Vagina (tissue), 2 donors: Measurements from ENCODE around the gene BTBD3.
A peak's percentile ranks its signal among the peaks of the same experiment; 100 is the strongest.

Experiments
- POLR2A ChIP-seq, 2 donors: fragments of 450-650 bp; IDR thresholded peaks; one replicate each; pipeline ENCODE4 v1.6.1; 2017; ENCODE audit warnings: antibody characterized with exemption in 2 of 2, mild to moderate bottlenecking in 2 of 2, moderate library complexity in 2 of 2
- POLR2AphosphoS5 ChIP-seq, 2 donors: sonication (generic); formaldehyde crosslinking; IDR thresholded peaks; one replicate each; pipeline ENCODE4 v1.9.0; 2017; ENCODE audit warnings: antibody characterized with exemption in 2 of 2, mild to moderate bottlenecking in 2 of 2, low read depth in 1 of 2; ENCODE audit not compliant: insufficient read depth in 1 of 2
- TF ChIP-seq, protein P1 (sequence below), 3 experiments: fragments of 450-650 bp in 2 of 3; fragments of 200-600 bp in 1 of 3; sonication (generic) in 1 of 3; IDR thresholded peaks; one replicate each; pipeline ENCODE4 v1.5.1; 2017 to 2019; ENCODE audit warnings: antibody characterized with exemption in 3 of 3, mild to moderate bottlenecking in 2 of 3, moderate library complexity in 2 of 3

DNA sequence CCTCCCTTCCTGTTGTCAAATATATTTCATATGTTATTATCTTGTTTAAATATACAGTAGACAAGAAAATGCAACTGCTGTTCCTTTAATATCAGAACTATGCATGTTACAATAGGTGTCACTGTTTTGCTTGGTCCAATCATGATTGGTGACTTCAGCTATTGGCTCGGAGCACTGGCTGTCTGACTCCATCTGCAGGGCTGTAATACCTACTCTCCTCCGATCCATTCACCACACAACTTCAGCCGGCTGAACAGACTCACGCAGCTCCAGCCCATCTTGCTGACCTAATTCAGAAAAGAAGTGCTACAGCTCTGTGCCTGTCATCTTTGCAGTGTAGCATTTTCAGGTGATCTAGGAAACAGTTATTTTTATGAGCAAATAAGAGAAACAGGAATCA is at the start of gene BTBD3:
- peak in 1 of 2 donors; percentile 43 for TF ChIP-seq POLR2A (IDR thresholded peaks at IDR 0.05)
- TF ChIP-seq, protein P1, sequence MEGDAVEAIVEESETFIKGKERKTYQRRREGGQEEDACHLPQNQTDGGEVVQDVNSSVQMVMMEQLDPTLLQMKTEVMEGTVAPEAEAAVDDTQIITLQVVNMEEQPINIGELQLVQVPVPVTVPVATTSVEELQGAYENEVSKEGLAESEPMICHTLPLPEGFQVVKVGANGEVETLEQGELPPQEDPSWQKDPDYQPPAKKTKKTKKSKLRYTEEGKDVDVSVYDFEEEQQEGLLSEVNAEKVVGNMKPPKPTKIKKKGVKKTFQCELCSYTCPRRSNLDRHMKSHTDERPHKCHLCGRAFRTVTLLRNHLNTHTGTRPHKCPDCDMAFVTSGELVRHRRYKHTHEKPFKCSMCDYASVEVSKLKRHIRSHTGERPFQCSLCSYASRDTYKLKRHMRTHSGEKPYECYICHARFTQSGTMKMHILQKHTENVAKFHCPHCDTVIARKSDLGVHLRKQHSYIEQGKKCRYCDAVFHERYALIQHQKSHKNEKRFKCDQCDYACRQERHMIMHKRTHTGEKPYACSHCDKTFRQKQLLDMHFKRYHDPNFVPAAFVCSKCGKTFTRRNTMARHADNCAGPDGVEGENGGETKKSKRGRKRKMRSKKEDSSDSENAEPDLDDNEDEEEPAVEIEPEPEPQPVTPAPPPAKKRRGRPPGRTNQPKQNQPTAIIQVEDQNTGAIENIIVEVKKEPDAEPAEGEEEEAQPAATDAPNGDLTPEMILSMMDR (IDR thresholded peaks at IDR 0.05): no peak
- TF ChIP-seq POLR2AphosphoS5 (IDR thresholded peaks at IDR 0.05; ENCODE audit: insufficient read depth in 1 of 2, low read depth in 1 of 2): no peak
